ENCODE measurements around the gene GRM8. TPM values are rescaled to one million over a fixed set of nuclear protein-coding genes. Genes with fewer than 3 reads are reported as not detected.
"Not testable (repeated sequence)": the region's sequence is repeated elsewhere in the genome, so short reads cannot be mapped to it uniquely, and the experiment has no call there.

Gene GRM8
- total RNA-seq, 1 donor from 2014 or later, result 0.30 TPM

GRCh38 chr7:126700807-126701604 is 551.7 kb downstream of the GRM8 start:
- DNase-seq (ENCODE audit: low spot score), result no peak
- intact Hi-C loops (cut with DNase I), result no loop called here

- intact Hi-C loops (cut with DNase I), result no loop called here
- no peak for DNase-seq (ENCODE audit: low spot score)
Measured at GRCh38 chr7:126699707-126700106, 553.0 kb downstream of the GRM8 start.

- intact Hi-C loops (cut with DNase I), result no loop called here
- DNase-seq (ENCODE audit: low spot score), result no peak
Measured at GRCh38 chr7:126698909-126699308, 553.8 kb downstream of the GRM8 start.

- intact Hi-C loops (cut with DNase I), result no loop called here
- DNase-seq (ENCODE audit: low spot score), result no peak
Measured at GRCh38 chr7:126698446-126698845, 554.3 kb downstream of the GRM8 start.

GRCh38 chr7:126696256-126697038 is 556.3 kb downstream of the GRM8 start:
- no peak for DNase-seq (ENCODE audit: low spot score)
- intact Hi-C loops (cut with DNase I), result no loop called here

- no peak for DNase-seq (ENCODE audit: low spot score)
- intact Hi-C loops (cut with DNase I), result no loop called here
Measured at GRCh38 chr7:126690848-126691751, 561.6 kb downstream of the GRM8 start.

GRCh38 chr7:126690104-126690503 is 562.6 kb downstream of the GRM8 start:
- intact Hi-C loops (cut with DNase I), result no loop called here
- no peak for DNase-seq (ENCODE audit: low spot score)

GRCh38 chr7:126689037-126689436 is 563.7 kb downstream of the GRM8 start:
- intact Hi-C loops (cut with DNase I), result no loop called here
- DNase-seq (ENCODE audit: low spot score), result no peak

GRCh38 chr7:126686474-126686873 is 566.3 kb downstream of the GRM8 start:
- intact Hi-C loops (cut with DNase I), result no loop called here
- DNase-seq (ENCODE audit: low spot score), result no peak

- no peak for DNase-seq (ENCODE audit: low spot score)
- intact Hi-C loops (cut with DNase I), result no loop called here
Measured at GRCh38 chr7:126685596-126685995, 567.1 kb downstream of the GRM8 start.

GRCh38 chr7:126685018-126685573 is 567.6 kb downstream of the GRM8 start:
- intact Hi-C loops (cut with DNase I), result no loop called here

GRCh38 chr7:126682176-126682575 is 570.6 kb downstream of the GRM8 start:
- no peak for DNase-seq (ENCODE audit: low spot score)
- intact Hi-C loops (cut with DNase I), result no loop called here

More at GRCh38 chr7:126685018-126685573, 567.6 kb downstream of the GRM8 start:
- no peak for DNase-seq (ENCODE audit: low spot score)

- intact Hi-C loops (cut with DNase I); DNase-seq (ENCODE audit: low spot score): not testable (repeated sequence)
Measured at GRCh38 chr7:126668762-126669161, 584.0 kb downstream of the GRM8 start.

GRCh38 chr7:126668367-126668752 is 584.4 kb downstream of the GRM8 start:
- DNase-seq (ENCODE audit: low spot score), result no peak
- intact Hi-C loops (cut with DNase I), result no loop called here

GRCh38 chr7:126667742-126668366 is 584.9 kb downstream of the GRM8 start:
- intact Hi-C loops (cut with DNase I), result no loop called here
- no peak for DNase-seq (ENCODE audit: low spot score)

GRCh38 chr7:126662856-126663255 is 589.9 kb downstream of the GRM8 start:
- no peak for DNase-seq (ENCODE audit: low spot score)
- intact Hi-C loops (cut with DNase I), result no loop called here

- DNase-seq (ENCODE audit: low spot score), result no peak
- intact Hi-C loops (cut with DNase I), result no loop called here
Measured at GRCh38 chr7:126659124-126659523, 593.6 kb downstream of the GRM8 start.

- no peak for DNase-seq (ENCODE audit: low spot score)
- intact Hi-C loops (cut with DNase I), result no loop called here
Measured at GRCh38 chr7:126658684-126659083, 594.1 kb downstream of the GRM8 start.
